ENCODE data around the gene CAPZA2.
"Not testable (repeated sequence)": the region's sequence is repeated elsewhere in the genome, so short reads cannot be mapped to it uniquely, and the experiment has no call there.

The CAPZA2 gene

DNA sequence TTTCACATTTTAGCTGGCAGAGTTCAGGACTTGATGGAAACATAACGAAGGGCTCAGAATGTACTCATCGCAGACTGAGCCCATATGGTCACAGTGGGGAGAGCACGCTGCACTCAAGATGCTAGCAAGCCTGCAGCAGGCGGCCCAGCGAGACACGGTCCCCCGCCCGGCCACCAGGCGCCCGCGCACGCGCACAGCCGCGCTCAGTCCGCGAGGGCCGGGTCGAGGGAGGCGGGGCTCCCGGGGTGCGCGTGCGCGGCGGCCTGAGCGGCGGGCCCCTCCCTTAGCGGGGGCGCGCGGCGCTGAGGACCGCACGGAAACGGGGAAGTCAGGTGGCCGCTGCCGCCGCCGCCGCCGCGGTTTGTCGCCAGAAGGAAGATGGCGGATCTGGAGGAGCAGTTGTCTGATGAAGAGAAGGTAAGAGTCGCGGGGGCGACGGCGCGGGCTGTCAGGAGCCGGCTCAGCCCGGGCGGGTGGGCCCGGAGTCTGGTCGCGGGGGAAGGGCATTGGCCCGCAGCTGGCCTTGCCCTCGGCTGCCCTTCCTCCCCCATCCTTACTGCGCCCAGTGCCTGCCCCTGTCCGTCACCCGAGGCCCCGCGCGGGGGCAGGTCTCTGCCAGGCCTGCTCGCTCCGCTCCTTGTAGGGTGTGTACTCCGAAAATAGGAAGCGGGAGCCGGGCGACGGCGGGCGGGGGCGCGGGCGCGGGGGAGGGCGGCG lies at the start of gene CAPZA2:
Gene CAPZA2, plus strand, starts transcription at position 354 of the 717 bp plus-strand sequence. Its CDS starts 25 bp downstream, at position 379.
- peak; percentile 53 for DNase-seq (ENCODE audit: low read depth, low spot score)

DNA sequence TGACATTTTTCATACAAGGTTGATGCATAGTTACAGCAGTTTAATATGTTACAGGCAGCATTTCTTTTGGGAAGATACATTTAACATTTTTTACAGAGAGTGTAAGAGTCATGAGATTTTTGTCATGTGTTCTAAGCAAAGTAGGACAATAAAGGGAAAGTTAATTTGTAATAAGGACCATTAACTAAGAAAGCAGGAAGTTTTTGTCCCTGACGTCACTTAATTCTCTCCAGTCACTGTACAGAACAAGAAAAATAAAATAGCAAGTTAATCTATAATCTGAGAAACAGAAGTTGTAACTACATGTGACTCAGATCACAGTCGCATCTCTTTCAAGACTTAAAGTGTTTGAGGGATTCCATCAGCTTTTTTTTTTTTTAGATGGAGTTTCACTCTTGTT lies 49.5 kb upstream of the CAPZA2 start:
- DNase-seq (ENCODE audit: low read depth, low spot score) = no peak

DNA sequence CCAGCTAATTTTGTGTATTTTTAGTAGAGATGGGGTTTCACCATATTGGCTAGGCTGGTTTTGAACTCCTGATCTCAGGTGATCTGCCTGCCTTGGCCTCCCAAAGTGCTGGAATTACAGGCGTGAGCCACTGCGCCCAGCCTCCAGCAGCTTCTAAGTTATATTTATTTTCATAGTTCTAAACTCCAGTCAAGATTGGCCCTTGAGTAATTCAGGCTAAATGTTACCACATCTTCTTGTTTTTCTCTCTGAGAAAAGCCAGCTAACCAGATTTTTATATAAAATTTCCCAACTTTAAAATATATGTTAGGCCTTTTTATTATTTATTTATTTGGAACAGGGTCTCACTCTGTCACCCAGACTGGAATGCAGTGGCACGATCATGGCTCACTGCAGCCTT lies 49.0 kb upstream of the CAPZA2 start:
- DNase-seq (ENCODE audit: low read depth, low spot score) = not testable (repeated sequence)

DNA sequence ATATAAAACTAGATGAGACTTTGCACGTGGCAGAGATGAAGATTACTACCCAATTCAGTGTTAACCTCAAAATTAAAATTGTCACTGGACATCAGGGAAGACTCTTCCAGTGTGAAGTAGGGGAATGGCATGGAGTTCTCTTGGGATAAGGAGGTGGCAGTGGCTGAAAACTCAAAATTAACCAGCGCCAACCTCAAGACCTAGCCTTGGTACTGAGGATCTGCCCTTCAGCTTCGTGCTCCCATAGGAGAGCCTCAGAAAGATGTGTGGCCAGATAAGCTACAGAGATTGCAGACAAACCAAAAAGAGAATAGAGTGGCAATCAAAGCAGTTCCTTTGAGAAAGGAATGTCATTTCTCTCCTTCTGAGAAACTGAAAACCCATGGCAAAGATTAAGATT lies 47.3 kb upstream of the CAPZA2 start:
- DNase-seq (ENCODE audit: low read depth, low spot score) = no peak

DNA sequence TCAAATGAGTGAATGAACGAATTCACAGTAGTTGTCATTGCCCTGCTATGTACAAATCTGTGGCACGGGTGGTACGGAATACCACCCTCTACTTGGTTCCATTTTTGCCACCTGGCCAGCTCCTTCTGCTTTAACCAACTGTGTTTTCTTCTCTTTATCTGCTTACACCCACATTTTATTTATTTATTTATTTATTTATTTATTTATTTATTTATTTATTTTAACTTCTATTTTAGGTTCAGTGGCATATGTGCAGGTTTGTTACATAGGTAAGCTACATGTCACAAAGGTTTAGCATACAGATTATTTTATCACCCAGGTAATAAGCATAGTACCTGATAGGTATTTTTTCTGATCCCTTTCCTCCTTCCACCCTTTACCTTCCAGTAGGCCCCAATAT lies 42.2 kb upstream of the CAPZA2 start:
- DNase-seq (ENCODE audit: low read depth, low spot score) = no peak

DNA sequence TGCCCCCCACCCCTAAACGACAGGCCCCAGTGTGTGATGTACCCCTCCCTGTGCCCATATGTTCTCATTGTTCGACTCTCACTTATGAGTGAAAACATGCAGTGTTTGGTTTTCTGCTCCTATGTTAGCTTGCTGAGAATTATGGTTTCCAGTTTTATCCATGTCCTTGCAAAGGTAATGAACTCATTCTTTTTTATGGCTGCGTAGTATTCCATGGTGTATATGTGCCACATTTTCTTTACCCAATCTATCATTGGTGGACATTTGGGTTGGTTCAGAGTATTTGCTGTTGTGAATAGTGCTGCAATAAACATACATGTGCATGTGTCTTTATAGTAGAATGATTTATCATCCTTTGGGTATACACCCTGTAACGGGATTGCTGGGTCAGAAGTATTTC lies 40.7 kb upstream of the CAPZA2 start:
- not testable (repeated sequence) for DNase-seq (ENCODE audit: low read depth, low spot score)

DNA sequence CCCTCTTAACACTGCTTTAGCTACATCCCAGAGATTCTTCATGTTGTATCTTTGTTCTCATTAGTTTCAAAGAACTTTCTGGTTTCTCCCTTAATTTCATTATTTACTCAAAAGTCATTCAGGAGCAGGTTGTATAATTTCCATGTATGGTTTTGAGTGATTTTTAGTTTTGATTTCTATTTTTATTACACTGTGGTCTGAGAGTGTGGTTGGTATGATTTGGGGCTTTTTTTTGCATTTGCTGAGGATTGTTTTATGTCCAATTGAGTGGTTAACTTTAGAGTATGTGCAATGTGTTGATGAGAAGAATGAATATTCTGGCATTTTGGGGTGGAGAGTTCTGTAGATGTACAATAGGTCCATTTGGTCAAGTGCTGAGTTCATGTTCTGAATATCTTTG lies 37.9 kb upstream of the CAPZA2 start:
- DNase-seq (ENCODE audit: low read depth, low spot score) = no peak

DNA sequence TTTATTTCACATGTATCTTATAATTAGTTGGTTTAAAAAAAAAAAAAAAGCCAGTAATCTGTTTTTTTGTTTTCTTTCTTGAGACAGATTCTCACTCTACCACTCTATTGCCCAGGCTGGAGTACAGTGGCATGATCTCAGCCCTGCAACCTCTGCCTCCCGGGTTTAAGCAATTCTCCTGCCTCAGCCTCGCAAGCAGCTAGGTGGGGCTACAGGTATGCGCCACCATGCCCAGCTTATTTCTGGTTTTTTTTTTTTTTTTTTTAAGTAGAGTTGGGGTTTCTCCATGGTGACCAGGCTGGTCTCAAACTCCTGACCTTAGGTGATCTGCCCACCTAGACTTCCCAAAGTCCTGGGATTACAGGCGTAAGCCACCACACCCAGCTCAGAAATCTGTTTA lies 34.1 kb upstream of the CAPZA2 start:
- no peak for DNase-seq (ENCODE audit: low read depth, low spot score)

DNA sequence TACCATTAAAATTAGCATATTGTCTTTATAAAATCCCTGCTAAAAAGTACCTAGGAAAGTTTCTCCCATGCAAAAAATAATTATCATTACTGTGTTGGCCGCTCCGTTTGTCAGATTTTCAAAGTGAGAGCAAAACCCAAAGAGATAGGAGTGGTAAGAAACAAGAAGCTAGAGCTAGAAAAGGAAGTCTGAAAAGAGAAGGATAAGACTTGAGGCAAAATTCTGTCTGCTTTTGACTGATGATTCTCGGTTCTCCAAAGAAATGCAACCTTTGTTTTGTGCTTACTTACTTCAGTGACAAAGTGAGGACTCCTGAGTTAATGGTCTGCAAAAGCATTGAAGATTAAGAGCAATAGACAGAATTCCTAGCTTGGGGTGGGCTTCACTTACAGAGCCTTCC lies 33.3 kb upstream of the CAPZA2 start:
- no peak for DNase-seq (ENCODE audit: low read depth, low spot score)

DNA sequence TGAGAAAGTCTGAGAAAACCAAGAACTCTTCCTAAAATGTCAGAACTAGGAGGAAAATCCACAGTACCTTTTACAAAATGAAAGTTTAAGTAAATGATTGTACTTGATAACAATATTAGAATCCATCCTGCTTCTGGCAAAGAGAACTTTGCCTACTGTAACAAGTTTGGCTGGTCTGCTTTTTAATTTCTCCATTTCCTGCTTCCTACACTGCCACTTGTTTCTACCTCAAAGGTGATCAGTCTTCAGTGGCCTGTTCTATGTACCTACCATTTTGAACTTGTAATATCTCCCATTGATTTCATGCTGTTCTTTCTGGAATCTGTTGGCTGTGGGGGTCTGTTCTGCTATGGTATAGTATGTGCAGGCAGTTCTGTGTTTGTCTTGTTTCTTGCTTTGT lies 32.9 kb upstream of the CAPZA2 start:
- DNase-seq (ENCODE audit: low read depth, low spot score) = no peak

DNA sequence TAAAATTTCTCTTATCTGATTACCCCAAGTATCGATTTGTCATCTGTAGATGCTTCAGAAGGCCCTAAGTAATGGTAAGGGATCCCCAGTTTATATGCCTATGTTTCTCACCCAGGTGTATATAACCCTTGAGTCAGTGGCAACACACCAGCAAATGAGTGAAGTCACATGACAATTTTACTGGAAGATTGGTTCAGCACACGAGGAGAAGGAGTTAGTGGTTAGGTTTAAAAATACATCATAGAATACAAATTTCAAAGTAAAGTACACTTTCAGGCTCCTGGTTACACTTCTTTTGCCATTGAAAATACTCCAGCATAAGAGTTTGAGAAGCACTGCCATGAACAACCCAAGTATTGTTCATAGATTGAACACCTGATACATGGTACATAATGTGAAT lies 29.7 kb upstream of the CAPZA2 start:
- no peak for DNase-seq (ENCODE audit: low read depth, low spot score)

DNA sequence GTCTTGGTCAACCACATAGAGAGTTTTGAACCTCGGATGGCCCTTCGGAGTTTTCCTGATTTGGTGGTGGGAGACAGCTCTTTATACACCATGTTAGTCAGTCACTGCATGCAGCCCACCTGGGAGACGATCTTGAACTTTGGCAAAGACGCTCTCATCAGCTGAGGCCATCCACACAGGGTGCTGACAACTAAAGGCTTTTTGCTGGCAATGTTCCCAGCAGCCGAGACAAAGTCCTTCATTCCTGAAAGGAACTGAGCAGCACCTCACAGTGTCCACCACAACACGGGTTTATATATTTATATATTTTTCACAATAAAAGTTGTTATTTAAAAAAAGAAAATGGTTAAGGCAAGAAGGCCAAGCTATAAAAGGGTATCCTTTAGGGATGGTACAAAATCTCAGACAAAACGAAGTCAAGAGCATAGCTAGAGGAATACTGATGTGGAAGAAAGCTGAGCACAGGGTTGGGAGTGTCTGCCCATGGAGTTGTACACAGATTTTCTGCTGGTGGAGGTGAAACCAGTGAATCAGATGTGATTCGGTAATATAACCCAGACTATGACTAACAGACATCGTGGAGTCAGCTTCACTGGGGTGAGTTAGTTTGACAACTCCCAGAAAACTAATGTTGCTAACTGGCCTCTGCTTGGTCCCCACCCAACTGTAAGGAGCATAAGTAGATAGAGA lies 27.4 kb upstream of the CAPZA2 start:
- DNase-seq (ENCODE audit: low read depth, low spot score) = no peak

DNA sequence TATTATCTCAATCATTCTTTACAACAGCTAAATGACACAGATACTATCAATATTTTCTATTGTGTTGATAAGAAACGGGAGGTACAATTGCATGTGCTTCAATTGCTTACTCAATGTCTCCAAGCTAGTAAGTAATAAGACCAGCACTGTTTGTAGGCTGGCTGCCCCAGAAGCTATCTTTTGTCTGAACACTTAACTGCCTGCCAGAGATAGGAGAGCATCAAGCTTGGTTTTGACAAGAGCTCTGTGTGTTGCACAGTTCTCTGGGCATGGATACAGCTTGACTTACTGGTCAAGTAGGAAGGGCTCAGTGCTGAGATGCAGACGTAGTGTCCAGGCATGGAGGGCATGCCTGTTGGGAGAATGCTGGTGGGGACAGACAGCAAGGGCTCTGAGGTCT lies 26.3 kb upstream of the CAPZA2 start:
- DNase-seq (ENCODE audit: low read depth, low spot score) = no peak

DNA sequence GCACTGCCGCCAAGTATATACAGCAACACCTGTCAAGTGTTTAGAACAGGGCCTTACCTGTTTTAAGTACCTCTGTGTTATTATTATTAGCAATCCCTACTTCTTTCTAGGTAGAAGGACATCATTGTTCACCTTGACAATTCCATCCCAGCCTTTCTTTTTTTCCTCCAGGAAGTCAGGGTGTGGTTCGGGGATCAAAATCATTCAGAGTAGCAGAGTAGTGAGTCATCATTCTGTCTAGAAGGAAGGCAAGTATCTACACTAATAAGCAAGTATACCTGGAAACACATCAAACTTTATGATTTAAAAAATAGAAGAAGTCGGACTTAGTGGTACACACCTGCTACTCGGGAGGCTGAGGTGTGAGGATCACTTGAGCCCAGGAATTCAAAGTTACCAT lies 25.5 kb upstream of the CAPZA2 start:
- DNase-seq (ENCODE audit: low read depth, low spot score) = no peak

DNA sequence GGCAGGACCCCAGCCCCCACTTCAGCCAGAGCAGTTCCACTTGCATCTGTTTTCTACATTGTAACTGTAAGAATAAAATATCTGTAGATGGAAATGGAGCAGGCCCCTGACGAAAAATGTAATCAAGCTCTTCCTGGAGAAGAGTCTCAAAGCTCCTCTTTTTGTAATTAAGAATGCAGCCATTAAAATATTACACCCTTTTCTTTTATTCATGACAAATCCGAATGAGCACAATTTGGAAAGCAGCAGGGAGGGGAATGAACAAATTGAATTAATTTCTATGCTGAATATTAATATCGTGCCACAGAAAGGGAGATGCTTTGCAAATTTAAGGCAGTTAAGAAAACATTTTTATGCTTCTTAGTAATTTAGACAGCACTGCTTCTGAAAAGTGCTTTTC lies 24.8 kb upstream of the CAPZA2 start:
- DNase-seq (ENCODE audit: low read depth, low spot score) = no peak

DNA sequence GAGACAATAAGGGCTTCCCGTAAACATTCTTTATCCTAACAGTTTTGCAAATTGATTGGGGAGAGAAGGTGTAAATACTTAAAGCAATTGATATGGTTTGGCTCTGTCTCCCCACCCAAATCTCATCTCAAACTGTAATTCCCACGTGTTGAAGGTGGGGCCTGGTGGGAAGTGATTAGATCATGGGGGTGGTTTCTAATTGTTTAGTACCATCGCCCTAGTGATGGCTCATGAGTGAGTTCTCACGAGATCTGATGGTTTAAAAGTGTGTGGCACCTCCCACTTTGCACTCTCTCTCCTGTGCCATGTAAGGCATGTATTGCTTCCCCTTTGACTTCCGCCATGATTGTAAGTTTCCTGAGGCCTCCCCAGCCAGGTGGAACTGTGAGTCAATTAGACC lies 22.1 kb upstream of the CAPZA2 start:
- DNase-seq (ENCODE audit: low read depth, low spot score) = no peak

DNA sequence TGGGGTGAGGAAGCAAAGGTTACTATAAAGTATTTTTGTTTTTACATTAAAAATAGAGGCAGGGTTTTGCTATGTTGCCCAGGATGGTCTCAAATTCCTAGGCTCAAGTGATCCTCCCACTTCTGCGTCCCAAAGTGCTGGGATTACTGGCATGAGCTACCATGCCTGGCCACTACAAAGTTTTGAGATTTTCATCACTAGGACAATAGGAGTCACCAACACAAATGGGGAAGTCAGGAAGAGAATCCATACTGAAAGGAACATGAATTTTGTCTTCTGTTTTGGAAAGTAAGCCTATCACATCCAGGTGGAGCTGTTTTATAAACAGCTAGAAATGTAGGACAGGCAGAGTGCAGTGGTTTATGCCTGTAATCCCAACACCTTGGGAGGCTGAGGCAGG lies 20.0 kb upstream of the CAPZA2 start:
- no peak for DNase-seq (ENCODE audit: low read depth, low spot score)

DNA sequence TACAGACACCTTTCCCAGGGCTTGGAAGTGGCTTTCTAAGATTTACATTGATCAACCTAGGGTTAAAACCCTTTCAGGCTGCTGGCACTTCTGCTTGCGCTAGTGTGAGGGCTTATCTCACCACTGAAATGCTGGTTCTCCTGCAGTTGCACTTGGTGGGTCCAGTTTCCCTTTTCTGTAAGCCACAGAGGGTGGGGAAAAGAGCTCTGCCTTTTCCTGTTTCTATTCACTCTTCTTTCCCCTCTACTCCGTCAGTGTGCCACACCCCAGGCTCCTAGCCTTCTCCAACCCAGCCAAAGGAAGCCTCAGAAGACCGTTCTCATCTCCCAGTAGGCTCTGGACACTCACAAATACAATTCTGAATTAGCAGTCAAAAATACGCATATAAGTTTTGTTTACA lies 19.0 kb upstream of the CAPZA2 start:
- no peak for DNase-seq (ENCODE audit: low read depth, low spot score)

DNA sequence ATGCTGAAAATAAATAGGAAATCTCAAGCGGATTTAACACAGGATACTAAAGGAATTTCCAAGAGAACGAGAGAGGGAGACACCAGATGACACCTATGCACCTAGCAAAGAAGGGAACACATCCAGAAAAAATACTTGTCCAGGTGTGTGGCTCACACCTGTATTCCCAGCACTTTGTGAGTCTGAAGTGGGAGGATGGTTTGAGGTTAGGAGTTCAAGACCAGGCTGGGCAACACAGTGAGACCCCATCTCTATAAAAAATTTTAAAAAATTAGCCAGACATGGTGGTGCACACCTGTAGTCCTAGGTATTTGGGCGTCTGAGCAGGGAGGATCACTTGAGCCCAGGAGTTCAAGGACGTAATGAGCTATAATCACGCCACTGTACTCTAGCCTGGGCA lies 11.2 kb upstream of the CAPZA2 start:
- no peak for DNase-seq (ENCODE audit: low read depth, low spot score)

DNA sequence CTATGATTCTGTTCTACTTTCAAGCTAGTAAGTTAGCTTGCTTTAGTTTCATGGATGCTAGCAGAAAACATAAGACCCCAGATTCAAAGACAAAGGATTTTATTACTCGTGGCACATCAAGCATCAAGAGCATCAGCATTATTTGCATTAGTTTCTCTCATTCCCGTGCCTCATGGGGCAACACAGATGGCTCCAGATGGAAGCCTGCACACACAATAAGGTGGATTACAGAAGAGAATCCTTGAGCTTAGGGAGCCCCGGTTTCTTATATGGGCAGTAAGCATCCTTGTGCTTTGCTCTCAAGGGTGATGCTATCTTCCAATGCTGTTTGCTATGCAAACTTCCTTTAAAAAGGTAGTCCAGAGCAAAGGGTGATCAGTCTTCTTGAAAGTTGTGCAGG lies 10.7 kb upstream of the CAPZA2 start:
- no peak for DNase-seq (ENCODE audit: low read depth, low spot score)

DNA sequence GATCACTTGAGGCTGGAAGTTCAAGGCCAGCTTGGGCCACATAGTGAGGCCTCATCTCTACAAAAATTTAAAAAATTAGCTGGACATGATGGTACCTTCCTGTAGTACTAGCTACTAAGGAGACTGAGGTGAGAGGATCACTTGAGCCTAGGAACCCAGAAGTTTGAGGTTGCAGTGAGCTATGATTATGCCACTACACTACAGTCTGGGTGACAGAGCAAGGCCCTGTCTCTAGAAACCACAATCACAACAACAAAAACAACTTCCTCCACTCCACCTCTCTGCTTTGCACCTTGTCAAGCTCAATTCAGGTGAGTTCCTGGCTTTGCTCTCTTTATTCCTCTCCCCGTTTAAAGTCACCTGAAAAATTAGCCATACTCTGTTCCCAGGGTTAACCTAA lies 8.3 kb upstream of the CAPZA2 start:
- DNase-seq (ENCODE audit: low read depth, low spot score) = no peak

DNA sequence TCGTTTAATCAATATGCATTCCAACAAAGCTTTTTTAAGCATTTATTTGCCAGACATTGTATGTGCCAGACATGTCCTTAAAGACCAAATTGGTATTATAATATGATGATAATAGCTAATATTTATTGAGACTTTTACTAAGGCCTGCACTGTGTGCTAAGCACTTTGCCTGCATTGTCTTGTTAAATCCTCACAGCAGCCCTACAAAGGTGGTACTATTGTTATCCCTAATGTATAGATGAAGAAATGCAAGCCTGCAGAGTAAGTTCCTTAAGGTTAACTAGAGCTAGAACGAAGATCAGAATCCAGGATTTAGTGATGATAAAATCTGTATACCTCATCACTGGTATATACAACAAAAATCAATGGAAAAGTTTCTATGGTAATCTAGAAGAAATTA lies 5.3 kb upstream of the CAPZA2 start:
- no peak for DNase-seq (ENCODE audit: low read depth, low spot score)

DNA sequence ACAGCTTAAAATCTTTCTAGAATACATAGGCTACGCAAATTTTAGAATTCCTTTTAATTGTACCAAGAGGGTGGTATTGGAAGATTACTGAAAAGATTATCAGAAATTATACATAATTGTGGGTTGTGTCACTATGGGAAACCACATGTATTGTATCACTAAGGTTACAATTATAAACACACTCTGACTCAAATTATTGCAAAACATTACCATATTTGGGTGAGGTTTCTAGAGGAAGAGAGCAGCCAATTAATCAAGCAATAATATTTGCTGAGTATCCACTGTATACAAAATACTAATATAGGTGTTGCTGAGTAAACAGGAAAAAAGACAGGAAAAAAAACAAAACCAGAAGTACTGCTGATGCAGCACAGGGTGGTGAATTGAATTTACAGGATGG lies 3.1 kb upstream of the CAPZA2 start:
- no peak for DNase-seq (ENCODE audit: low read depth, low spot score)

DNA sequence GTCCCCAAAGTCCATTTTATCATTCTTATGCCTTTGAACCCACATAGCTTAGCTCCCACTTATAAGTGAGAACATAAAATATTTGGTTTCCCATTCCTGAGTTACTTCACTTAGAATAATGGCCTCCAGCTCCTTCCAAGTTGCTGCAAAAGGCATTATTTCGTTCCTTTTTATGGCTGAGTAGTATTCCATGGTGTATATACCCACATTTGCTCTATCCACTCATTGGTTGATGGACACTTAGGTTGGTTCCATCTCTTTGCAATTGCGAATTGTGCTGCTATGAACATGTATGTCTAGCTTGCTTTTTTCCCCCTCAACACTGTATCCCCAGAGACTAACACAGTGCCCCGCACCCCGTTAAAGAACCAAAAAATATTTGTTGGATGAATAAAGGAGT lies 670 bp upstream of the CAPZA2 start:
- DNase-seq (ENCODE audit: low read depth, low spot score) = no peak

Measured in brain pericyte (primary cell).